C4-2B (cell line): ENCODE measurements around the gene HERC2.
"Not testable (repeated sequence)": the region's sequence is repeated elsewhere in the genome, so short reads cannot be mapped to it uniquely, and the experiment has no call there.

Experiments used
- H3K27ac ChIP-seq: fragments of 450-650 bp; 2 replicates; pipeline ENCODE4 v1.5.1; 2017
- ZFX ChIP-seq: fragments of 450-650 bp; IDR thresholded peaks from 2 replicates; pipeline ENCODE4 v1.6.1; 2017
- TF ChIP-seq, protein P1 (sequence below): fragments of 450-650 bp; conservative IDR thresholded peaks from 2 replicates; pipeline ENCODE4 v1.5.1; 2017; ENCODE audit warnings: mild to moderate bottlenecking

HERC2 gene

DNA sequence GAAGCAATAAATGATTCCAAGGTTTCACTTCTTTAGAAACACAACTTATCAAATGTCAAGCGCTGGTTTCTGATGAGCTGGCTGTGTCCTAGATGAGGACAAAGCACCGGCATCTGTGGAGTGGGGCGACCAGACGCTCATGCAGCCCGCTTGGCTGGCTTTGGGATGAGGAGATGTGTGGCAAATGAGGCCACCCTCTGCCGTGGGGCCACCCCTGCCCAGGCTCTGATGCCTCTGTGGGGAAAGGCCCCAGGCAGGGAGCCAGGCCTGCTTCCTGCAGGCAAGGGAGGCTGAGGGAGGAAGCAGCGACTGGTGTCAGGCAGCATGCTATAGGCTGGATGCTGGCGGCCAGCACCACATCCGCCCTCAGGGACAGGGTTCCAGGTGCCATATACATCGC, 102.9 kb downstream of the HERC2 start:
- no peak overlapping the region; the same call in 1 of the 2 replicates for H3K27ac ChIP-seq
- TF ChIP-seq ZFX = no peak
- TF ChIP-seq, protein P1, sequence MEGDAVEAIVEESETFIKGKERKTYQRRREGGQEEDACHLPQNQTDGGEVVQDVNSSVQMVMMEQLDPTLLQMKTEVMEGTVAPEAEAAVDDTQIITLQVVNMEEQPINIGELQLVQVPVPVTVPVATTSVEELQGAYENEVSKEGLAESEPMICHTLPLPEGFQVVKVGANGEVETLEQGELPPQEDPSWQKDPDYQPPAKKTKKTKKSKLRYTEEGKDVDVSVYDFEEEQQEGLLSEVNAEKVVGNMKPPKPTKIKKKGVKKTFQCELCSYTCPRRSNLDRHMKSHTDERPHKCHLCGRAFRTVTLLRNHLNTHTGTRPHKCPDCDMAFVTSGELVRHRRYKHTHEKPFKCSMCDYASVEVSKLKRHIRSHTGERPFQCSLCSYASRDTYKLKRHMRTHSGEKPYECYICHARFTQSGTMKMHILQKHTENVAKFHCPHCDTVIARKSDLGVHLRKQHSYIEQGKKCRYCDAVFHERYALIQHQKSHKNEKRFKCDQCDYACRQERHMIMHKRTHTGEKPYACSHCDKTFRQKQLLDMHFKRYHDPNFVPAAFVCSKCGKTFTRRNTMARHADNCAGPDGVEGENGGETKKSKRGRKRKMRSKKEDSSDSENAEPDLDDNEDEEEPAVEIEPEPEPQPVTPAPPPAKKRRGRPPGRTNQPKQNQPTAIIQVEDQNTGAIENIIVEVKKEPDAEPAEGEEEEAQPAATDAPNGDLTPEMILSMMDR = no peak

DNA sequence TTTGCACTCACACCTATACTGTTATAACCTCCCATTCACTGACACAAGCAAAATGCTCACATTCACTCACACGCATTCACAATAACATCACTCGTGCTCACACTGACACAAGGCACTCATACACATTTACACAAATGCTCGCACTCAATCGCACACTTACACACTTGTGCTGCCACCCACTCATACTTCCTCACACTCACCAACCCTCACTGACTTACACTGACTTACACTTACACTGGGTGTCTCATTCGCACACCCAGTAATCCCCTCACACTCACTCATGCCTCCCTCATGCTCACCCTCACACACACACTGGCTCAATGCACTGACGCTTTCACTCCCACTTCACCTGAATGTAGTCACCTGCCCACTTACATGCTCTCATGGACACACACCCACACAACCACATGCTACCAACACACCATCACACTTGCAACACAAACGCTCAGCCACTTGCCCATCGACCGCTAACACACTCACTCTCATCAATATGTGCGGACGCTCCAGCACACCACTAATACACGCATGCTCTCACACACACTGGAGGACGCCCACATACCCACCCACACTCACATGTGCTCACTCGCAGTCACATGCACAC, 104.9 kb downstream of the HERC2 start:
- H3K27ac ChIP-seq = not testable (repeated sequence)

DNA sequence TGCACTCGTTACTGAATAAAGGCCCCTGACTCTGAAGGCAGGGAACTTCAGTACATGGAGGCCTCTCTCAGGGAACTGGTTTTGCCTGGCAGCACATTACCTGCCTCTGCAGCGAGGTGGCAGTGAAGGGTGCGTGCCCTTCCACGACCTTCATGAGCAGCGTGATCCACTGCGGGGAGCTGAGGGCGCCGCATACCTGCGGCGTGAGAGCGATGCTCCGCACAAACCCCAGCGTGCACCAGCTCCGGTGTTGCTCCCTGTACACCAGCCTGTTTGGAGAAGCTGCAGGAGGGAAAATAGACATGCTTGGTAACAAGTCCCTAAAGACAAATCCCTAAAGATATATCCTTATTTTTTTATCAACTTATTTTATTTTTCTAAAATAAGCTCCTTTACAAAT, 106.5 kb downstream of the HERC2 start:
- H3K27ac ChIP-seq = not testable (repeated sequence)

- H3K27ac ChIP-seq = not testable (repeated sequence)
Measured at GRCh38 chr15:28214006-28214790, 107.8 kb downstream of the HERC2 start.

- not testable (repeated sequence) for H3K27ac ChIP-seq
Measured at GRCh38 chr15:28213393-28213792, 108.6 kb downstream of the HERC2 start.

DNA sequence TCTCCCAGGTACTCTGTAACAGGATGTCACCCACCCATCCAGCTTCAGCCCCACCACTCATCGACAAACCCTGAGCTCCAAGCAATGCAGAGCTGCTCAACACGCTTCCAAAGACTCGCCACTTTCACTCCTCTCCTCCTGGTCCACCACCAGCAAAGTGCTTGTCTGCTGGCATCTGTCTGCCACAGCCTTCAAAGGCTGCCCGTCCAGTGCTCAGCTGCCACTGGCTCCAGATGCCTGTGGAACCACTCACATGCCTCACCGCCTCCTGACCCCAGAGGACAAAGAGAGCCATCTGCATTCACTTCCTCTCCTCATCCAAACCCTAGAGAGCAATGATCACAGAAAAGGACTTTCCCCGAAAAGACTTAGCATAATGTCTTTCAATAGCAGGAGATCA, 113.4 kb downstream of the HERC2 start:
- H3K27ac ChIP-seq = peak overlapping the region; percentile 59
- no peak for TF ChIP-seq ZFX
- TF ChIP-seq, protein P1 = no peak

GRCh38 chr15:28205640-28206039, 116.3 kb downstream of the HERC2 start:
- not testable (repeated sequence) for H3K27ac ChIP-seq

DNA sequence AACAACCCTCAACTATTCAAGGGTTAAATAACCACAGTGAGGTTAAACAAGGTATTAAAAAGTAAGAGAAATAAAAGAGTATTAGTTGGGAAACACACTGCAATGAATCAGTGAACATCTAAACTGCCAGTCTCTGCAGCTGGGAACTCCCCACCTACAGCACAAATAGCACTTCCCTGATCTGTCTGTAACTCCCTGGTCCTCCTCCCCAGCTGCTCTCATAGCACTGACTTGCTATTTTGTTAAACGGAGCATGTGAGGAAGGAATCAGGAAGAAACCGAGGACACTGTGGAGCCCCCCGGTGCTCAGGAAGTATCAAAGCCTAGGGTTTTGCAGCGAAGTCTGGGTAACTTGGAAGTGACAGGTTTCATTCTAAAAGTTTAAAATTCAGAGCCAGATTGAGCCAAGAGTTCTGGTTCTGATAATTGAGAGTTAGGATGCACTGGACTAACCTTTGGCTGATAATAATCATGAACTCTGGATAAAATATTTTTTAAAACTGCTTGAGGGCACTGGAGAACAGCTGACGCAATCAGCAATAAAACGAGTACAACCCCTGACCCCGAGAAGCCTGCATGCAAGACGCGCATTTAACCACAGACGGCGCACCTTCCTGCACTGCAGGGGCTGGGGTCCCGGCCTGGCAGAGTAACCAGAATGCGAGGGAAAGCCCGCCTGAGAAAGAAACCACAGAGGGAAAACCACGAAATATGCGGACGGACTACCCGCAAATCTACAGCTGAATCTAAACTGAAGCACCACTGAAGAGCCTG, 118.7 kb downstream of the HERC2 start:
- H3K27ac ChIP-seq = not testable (repeated sequence)

DNA sequence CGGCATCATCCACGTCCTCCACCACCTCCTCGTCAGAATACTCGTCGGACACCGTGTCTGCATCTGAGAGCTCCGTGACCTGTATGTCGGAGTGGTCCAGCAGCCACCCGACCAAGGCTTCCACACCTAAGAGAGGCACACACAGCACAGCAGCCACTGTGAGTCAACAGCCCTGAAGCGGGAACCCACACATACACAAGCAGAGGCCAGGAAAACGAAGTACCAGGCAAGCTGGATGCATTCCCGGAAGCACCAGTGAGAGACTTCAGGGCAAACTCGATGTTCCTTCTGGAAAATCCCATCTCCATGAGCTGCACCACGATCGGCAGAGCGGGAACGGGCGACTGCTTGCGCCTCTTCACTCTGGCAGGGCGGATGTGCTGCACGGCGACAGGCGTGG, 119.9 kb downstream of the HERC2 start:
- not testable (repeated sequence) for H3K27ac ChIP-seq

GRCh38 chr15:28198215-28198614, 123.8 kb downstream of the HERC2 start:
- H3K27ac ChIP-seq = not testable (repeated sequence)

DNA sequence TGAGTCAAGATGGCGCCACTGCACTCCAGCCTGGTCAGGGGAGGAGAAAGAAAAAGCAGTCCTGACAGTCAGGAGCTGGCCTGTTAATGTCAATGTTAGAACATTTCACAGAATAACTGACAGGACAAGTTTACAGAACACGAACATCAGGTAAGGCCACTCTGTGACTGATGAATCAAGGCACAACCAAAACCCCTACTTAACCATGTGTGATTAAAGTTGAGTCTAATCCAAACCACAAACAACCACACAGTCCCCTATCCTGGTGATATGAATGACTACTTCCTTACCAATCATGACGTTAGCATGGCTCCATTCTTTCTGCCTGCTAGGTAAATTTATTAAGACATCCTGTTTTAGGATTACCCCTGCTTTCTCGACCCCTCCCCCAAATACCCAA, 124.3 kb downstream of the HERC2 start:
- H3K27ac ChIP-seq = not testable (repeated sequence)

- H3K27ac ChIP-seq = not testable (repeated sequence)
Measured at GRCh38 chr15:28196581-28196980, 125.4 kb downstream of the HERC2 start.

DNA sequence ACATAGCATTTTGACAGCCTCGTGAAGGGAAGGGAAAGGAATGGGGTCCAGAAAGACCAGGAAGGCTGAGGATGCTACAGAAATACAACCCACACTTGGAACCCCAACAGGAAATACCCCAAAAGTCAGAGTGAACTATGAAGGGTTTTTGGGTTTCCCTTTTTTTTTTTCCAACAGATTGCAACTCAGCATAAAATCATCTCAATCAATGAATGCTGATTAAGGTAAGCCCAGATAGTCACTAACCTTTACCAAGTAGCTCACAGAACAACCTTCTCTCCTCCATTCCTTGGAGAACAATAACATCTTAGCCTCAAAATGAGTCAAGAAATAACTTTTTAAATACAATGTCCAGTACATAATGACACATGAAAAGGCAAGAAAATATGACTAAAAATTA, 129.2 kb downstream of the HERC2 start:
- no peak overlapping the region for H3K27ac ChIP-seq
- no peak for TF ChIP-seq ZFX
- TF ChIP-seq, protein P1 = no peak
